H1 (cell line): ENCODE data around the gene MGLL.

ENCODE experiments used
- CBX5 ChIP-seq: fragments of 300-800, 300-1000 bp; sonication (generic); IDR thresholded peaks from 2 replicates; pipeline ENCODE4 v1.7.1; 2016; ENCODE audit warnings: antibody characterized with exemption, low read length, low read depth
- EZH2 ChIP-seq: fragments of 200-600 bp; sonication (generic); IDR thresholded peaks from 2 replicates; pipeline ENCODE4 v1.7.1; 2012; ENCODE audit warnings: low read depth, mild to moderate bottlenecking, moderate library complexity, low read length, inconsistent platforms; ENCODE audit not compliant: severe bottlenecking
- JUND ChIP-seq: IDR thresholded peaks from 2 replicates; pipeline ENCODE4 v1.6.1; 2011; ENCODE audit warnings: mild to moderate bottlenecking, improper control_type of control experiment, low read length
- POLR2A ChIP-seq, 2 experiments: IDR thresholded peaks; 1 replicate in 1 of 2; 2 replicates in 1 of 2; pipeline ENCODE4 v1.6.1; 2011; ENCODE audit warnings: low read depth in 2 of 2, low read length in 2 of 2, mild to moderate bottlenecking in 2 of 2; ENCODE audit errors: control extremely low read depth in 1 of 2
- POLR2AphosphoS5 ChIP-seq: IDR thresholded peaks from 2 replicates; pipeline ENCODE4 v1.6.1; 2011; ENCODE audit warnings: low read depth, low read length
- YY1 ChIP-seq: IDR thresholded peaks from 2 replicates; pipeline ENCODE4 v1.6.1; 2011; ENCODE audit warnings: low read depth, mild to moderate bottlenecking, low read length
- TF ChIP-seq, protein P1 (sequence below): IDR thresholded peaks from 2 replicates; pipeline ENCODE4 v1.6.1; 2011; ENCODE audit warnings: low read length, improper control_type of control experiment
- TF ChIP-seq, protein P2 (sequence below), 3 experiments: IDR thresholded peaks; 1 replicate in 2 of 3; 2 replicates in 1 of 3; pipeline versions ENCODE4 v1.5.1 to v1.6.1; 2011; ENCODE audit warnings: low read length in 3 of 3, mild to moderate bottlenecking in 3 of 3, inconsistent platforms in 2 of 3, low read depth in 1 of 3, moderate library complexity in 1 of 3; ENCODE audit not compliant: insufficient read depth in 1 of 3; ENCODE audit errors: control extremely low read depth in 1 of 3

GRCh38 chr3:127768346-127769008, 53.8 kb downstream of the MGLL start:
- TF ChIP-seq EZH2: no peak
- TF ChIP-seq, protein P1, sequence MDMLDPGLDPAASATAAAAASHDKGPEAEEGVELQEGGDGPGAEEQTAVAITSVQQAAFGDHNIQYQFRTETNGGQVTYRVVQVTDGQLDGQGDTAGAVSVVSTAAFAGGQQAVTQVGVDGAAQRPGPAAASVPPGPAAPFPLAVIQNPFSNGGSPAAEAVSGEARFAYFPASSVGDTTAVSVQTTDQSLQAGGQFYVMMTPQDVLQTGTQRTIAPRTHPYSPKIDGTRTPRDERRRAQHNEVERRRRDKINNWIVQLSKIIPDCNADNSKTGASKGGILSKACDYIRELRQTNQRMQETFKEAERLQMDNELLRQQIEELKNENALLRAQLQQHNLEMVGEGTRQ: no peak
- no peak for TF ChIP-seq POLR2A (IDR thresholded peaks at IDR 0.05; ENCODE audit: control extremely low read depth in 1 of 2, low read depth in 2 of 2, low read length in 2 of 2)
- no peak for TF ChIP-seq POLR2AphosphoS5
- no peak for TF ChIP-seq JUND
- no peak for TF ChIP-seq CBX5
- TF ChIP-seq YY1: no peak
- TF ChIP-seq, protein P2, sequence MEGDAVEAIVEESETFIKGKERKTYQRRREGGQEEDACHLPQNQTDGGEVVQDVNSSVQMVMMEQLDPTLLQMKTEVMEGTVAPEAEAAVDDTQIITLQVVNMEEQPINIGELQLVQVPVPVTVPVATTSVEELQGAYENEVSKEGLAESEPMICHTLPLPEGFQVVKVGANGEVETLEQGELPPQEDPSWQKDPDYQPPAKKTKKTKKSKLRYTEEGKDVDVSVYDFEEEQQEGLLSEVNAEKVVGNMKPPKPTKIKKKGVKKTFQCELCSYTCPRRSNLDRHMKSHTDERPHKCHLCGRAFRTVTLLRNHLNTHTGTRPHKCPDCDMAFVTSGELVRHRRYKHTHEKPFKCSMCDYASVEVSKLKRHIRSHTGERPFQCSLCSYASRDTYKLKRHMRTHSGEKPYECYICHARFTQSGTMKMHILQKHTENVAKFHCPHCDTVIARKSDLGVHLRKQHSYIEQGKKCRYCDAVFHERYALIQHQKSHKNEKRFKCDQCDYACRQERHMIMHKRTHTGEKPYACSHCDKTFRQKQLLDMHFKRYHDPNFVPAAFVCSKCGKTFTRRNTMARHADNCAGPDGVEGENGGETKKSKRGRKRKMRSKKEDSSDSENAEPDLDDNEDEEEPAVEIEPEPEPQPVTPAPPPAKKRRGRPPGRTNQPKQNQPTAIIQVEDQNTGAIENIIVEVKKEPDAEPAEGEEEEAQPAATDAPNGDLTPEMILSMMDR (IDR thresholded peaks at IDR 0.05; ENCODE audit: control extremely low read depth in 1 of 3, insufficient read depth in 1 of 3, low read depth in 1 of 3, low read length in 3 of 3): no peak
